Endothelial cell of umbilical vein (primary cell): Measurements from ENCODE around the gene PRDM7.
A peak's percentile ranks its signal among the peaks of the same experiment; 100 is the strongest.

Source experiments
- POLR2A ChIP-seq: IDR thresholded peaks from 2 replicates; pipeline ENCODE4 v1.6.1; 2012; ENCODE audit warnings: low read depth, mild to moderate bottlenecking, control low read depth, low read length
- POLR2AphosphoS5 ChIP-seq: IDR thresholded peaks from 2 replicates; pipeline ENCODE4 v1.6.1; 2012; ENCODE audit warnings: low read depth, mild to moderate bottlenecking, control low read depth, low read length, moderate library complexity; ENCODE audit not compliant: insufficient read depth
- TF ChIP-seq, protein P1 (sequence below), 2 donors: IDR thresholded peaks; 1 replicate in 1 of 2; 2 replicates in 1 of 2; pipeline ENCODE4 v1.5.1; 2011; ENCODE audit warnings: low read length in 2 of 2, mild to moderate bottlenecking in 2 of 2, moderate library complexity in 2 of 2, control low read depth in 1 of 2, inconsistent platforms in 1 of 2, low read depth in 1 of 2; ENCODE audit not compliant: insufficient read depth in 1 of 2; ENCODE audit errors: extremely low read depth in 1 of 2

DNA sequence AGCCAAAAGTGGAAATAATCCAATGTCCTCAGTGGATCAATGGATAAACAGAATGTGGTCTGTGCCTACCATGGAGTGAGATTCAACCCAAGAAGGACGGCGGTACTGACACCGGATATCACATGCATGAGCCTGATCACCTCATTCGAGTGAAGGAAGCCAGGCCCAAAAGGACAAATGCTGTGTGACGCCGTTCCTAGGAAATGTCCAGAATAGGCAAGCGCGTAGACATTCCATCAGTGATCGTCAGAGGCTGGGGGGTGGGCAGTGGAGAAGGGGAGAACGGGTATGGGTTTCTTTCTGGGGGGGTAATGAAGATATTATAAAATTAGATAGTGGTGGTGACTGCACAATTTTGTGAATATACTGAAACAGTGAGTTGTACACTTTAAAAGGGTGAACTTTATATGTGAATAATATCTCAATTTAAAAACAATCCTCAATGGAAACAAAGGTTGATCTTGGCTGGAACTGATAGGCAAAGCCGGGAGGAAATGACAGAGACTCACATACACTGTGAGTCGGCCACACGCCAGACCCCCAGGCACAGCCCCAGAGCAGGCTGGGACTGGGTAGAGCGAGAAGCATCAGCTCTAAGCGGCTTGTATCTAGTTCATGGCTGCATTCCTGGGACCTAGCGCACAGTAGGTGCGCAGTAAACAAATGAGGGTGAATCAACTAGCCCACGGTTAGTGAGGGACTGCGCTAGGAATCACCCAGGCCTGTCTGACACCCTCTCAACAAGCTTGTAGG, 61.4 kb downstream of the PRDM7 start:
- TF ChIP-seq, protein P1, sequence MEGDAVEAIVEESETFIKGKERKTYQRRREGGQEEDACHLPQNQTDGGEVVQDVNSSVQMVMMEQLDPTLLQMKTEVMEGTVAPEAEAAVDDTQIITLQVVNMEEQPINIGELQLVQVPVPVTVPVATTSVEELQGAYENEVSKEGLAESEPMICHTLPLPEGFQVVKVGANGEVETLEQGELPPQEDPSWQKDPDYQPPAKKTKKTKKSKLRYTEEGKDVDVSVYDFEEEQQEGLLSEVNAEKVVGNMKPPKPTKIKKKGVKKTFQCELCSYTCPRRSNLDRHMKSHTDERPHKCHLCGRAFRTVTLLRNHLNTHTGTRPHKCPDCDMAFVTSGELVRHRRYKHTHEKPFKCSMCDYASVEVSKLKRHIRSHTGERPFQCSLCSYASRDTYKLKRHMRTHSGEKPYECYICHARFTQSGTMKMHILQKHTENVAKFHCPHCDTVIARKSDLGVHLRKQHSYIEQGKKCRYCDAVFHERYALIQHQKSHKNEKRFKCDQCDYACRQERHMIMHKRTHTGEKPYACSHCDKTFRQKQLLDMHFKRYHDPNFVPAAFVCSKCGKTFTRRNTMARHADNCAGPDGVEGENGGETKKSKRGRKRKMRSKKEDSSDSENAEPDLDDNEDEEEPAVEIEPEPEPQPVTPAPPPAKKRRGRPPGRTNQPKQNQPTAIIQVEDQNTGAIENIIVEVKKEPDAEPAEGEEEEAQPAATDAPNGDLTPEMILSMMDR (IDR thresholded peaks at IDR 0.05; ENCODE audit: extremely low read depth in 1 of 2, insufficient read depth in 1 of 2, low read depth in 1 of 2, low read length in 2 of 2), result no peak
- peak; percentile 56 for TF ChIP-seq POLR2AphosphoS5
- peak; percentile 62 for TF ChIP-seq POLR2A
